HG03378 (cell line): ENCODE results near the gene KIAA0586.
"Not testable (repeated sequence)": the region's sequence is repeated elsewhere in the genome, so short reads cannot be mapped to it uniquely, and the experiment has no call there.

ENCODE experiments used
- ATAC-seq: cut with Tn5 transposase; IDR thresholded peaks from one replicate; pipeline ENCODE4 v1.9.1; 2021; ENCODE audit warnings: mild to moderate bottlenecking, moderate library complexity; ENCODE audit not compliant: unreplicated experiment

KIAA0586 gene

DNA sequence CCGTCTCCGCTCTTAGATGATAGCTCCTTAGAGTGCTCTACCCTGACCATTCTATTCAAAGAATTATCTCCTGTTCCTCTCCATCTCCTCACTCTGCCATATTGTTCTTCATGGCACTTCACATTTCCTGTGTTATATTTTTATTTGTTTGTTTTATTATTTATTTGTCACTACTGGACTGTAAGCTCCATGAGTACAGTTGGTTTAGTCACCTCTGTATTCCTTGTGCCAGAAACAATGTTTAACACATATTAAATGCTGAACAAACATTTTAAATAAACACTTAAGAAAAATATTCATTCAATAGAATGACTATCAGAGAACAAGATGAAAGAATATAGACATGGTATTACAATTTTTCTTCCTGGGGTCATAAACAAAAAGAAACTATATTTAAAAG is 35.6 kb downstream of the KIAA0586 start:
- ATAC-seq = no peak

GRCh38 chr14:58464652-58465051 is 37.1 kb downstream of the KIAA0586 start:
- ATAC-seq = no peak

GRCh38 chr14:58465421-58465820 is 37.9 kb downstream of the KIAA0586 start:
- ATAC-seq = no peak

DNA sequence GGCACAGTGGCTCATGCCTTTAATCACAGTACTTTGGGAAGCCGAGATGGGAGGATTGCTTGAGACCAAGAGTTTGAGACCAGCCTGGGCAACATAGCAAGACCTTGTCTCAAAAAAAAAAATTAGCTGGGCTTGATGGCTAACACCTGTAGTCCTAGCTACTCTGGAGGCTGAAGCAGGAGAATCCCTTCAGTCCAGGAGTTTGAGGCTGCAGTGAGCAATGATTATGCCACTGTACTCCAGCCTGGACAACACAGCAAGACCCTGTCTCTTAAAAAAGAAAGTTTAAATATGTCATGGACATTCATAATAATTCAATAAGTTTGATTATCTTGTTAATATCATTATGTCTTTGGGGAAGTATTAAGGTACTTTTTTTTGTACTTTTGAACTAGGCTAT is 38.9 kb downstream of the KIAA0586 start:
- ATAC-seq = no peak

DNA sequence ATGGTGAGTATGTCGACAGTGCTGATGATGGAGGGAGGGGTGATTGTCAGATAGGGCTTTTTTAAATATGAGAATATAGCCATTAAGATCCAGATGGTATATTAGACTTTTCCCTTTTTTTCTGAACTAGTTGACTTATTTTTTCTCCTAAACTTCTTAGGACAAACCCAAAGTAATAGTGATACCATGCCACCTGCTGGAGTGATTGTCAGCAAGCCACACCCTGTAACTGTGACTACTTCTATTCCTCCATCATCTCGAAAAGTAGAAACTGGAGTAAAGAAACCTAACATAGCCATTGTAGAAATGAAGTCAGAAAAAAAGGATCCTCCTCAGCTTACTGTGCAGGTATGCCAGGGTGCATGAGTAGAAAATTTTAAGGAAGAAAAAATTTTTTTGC is 40.1 kb downstream of the KIAA0586 start:
- ATAC-seq = no peak

GRCh38 chr14:58469309-58469708 is 41.8 kb downstream of the KIAA0586 start:
- ATAC-seq = no peak

- no peak for ATAC-seq
Observed at GRCh38 chr14:58476320-58476719, 48.8 kb downstream of the KIAA0586 start.

- ATAC-seq = no peak
Observed at GRCh38 chr14:58477653-58478052, 50.1 kb downstream of the KIAA0586 start.

- not testable (repeated sequence) for ATAC-seq
Observed at GRCh38 chr14:58478329-58478728, 50.8 kb downstream of the KIAA0586 start.

- ATAC-seq = peak; percentile 56
Observed at GRCh38 chr14:58479975-58480374, 52.5 kb downstream of the KIAA0586 start.

- no peak for ATAC-seq
Observed at GRCh38 chr14:58484176-58484575, 56.7 kb downstream of the KIAA0586 start.

GRCh38 chr14:58488550-58488949 is 61.0 kb downstream of the KIAA0586 start:
- ATAC-seq = no peak

GRCh38 chr14:58491593-58491992 is 64.1 kb downstream of the KIAA0586 start:
- no peak for ATAC-seq

DNA sequence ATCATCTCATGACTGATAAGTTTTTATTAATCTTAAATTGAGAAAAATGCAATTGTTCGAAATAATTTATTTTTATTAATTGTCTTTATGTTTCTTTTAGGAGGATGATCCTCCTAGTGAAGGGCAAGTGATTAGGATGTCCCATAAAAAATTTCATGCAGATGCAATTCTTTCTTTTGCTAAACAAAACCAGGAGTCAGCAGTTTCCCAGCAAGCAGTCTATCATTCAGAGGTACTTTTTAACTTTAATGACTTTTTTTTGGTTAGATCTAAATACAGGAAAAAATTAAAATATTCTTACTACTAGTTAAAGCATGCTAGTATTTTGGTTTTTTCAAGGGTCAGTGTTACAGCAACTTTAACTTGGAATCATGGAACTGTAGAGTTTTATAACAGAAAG is 64.5 kb downstream of the KIAA0586 start:
- no peak for ATAC-seq

GRCh38 chr14:58501214-58501816 is 73.8 kb downstream of the KIAA0586 start:
- ATAC-seq = peak; percentile 78

- ATAC-seq = no peak
Observed at GRCh38 chr14:58513272-58513671, 85.8 kb downstream of the KIAA0586 start.

DNA sequence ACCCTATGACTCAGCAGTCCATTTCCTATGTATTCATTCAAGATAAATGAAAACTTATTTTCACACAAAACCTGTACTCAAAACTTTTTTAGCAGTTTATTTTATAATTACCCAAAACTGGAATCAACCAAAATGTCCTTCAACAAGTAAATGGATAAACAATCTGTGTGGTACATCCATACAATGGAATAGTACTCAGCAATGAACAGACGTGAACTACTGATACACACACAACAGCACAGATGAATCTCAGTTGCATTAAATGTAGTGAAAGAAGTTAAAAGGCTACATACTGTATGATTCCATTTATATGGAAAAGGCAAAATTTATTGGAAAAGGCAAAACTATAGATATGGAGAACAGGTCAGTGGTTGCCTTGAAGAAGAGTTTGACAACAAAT is 90.1 kb downstream of the KIAA0586 start:
- no peak for ATAC-seq

DNA sequence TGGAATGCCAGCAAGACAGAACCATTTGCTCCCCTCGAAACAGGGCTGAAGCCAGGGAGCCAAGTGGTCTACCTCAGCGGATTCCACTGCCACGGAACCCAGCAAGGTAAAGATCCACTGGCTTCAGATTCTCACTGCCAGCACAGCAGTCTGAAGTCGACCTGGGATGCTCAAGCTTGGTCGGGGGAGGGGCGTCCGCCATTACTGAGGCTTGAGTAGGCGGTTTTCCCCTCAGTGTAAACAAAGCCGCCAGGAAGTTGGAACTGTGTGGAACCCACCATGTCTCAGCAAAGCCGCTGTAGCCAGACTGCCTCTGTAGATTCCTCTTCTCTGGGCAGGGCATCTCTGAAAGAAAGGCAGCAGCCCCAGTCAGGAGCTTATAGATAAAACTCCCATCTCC is 98.2 kb downstream of the KIAA0586 start:
- not testable (repeated sequence) for ATAC-seq

- no peak for ATAC-seq
Observed at GRCh38 chr14:58533446-58533845, 105.9 kb downstream of the KIAA0586 start.

DNA sequence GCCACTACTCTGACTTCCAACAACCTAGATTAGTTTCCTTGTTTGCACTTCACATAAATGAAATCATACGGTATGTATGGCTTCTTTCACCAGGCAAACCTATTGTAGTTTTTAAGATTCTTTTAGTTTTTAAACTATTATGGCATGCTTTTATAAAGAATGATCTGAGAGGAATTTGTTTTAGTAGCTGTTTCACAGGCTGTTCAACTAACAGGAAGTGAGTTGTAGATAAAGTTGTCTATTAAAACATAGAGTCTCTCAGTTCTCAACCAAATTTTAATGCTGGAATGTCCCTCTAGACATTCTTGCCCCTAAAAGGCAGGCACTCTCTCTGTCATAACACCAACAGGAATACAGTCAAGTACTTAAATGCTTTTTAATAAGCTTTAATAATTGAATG is 107.5 kb downstream of the KIAA0586 start:
- no peak for ATAC-seq

GRCh38 chr14:58537004-58537403 is 109.5 kb downstream of the KIAA0586 start:
- ATAC-seq = no peak

DNA sequence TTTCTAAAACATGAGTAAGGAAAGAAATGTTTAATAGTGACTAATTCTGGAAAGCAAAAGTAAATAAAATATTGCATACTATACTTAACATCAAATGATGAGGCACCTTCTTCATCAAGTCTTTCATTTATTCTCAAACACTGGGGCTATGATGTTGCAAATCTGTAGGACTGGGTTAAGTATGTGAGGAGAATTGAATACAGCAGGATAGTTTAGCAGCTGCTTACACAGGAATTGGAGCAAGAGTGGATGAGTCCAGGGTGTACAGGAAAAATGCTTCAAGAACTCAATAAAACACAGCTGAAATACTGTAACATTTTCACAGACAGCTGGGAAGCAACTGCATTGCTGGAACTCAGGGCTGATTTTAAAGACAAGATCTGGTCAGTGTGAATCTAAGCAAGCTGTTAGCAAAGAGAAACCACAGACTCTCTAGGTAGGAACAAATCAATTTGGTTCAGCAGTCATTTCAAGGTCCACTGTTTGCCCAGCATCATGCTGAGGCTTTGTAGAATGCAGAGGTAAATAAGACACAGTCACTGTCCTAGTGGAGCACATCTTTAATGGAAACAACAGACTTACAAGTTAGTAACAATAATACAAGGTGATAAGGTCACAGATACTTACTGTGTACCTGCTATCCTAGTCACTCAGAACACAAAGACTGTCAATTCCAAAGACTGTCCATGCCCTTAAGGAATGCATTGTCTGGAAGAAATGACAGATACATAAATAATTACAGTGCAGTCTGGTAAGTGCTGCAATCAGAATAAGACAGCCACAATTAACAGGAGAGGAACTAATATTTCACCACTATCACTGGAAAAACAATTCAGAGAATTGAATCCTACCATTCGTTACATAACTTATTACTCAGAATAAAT is 113.5 kb downstream of the KIAA0586 start:
- no peak for ATAC-seq
